Right lung (tissue), 10 donors: ENCODE measurements around the gene C1D. TPM values are rescaled to one million over a fixed set of nuclear protein-coding genes. Genes with fewer than 3 reads are reported as not detected.

Experiments
- DNase-seq, 2 donors: peaks; one replicate each; pipeline ENCODE4 v3.0.0-alpha.2; 2013
- long read RNA-seq, 8 donors: transcript quantifications; one replicate each; lab custom pipeline, GENCODE V29; 2026
- polyA plus RNA-seq, 5 donors: library from polyadenylated mRNA; unstranded; fragments of 120-200 nt; gene quantifications; one replicate each; pipeline versions ENCODE4 v1.2.1 to v1.2.3, GENCODE V29; 2013; ENCODE audit warnings: inconsistent platforms in 1 of 5, low replicate concordance in 1 of 5; ENCODE audit not compliant: insufficient read length in 5 of 5, insufficient read depth in 1 of 5

Gene C1D, protein sequence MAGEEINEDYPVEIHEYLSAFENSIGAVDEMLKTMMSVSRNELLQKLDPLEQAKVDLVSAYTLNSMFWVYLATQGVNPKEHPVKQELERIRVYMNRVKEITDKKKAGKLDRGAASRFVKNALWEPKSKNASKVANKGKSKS
- polyA plus RNA-seq = 10 to 100 TPM; 34.9 to 51.2 (median 44.1) TPM
- long read RNA-seq, donor 1, transcript C1D-204 (5 exons, 736 nt) = major isoform, 48 of 109 reads
- long read RNA-seq, donor 1, transcript C1D-201 (5 exons, 2,233 nt) = minor isoform, 21 of 109 reads
- long read RNA-seq, donor 1, partial matches to known transcripts = 40 of 109 reads
- long read RNA-seq, donor 1, other reads (novel, unspliced or antisense) = 0 of 109 reads
- long read RNA-seq, donor 2, transcript C1D-201 (5 exons, 2,233 nt) = minor isoform, 7 of 48 reads
- long read RNA-seq, donor 2, transcript C1D-204 (5 exons, 736 nt) = major isoform, 31 of 48 reads
- long read RNA-seq, donor 2, partial matches to known transcripts = 10 of 48 reads
- long read RNA-seq, donor 2, other reads (novel, unspliced or antisense) = 0 of 48 reads
- long read RNA-seq, donor 3, transcript C1D-201 (5 exons, 2,233 nt) = minor isoform, 13 of 68 reads
- long read RNA-seq, donor 3, transcript C1D-204 (5 exons, 736 nt) = major isoform, 33 of 68 reads
- long read RNA-seq, donor 3, partial matches to known transcripts = 13 of 68 reads
- long read RNA-seq, donor 3, other reads (novel, unspliced or antisense) = 9 of 68 reads
- long read RNA-seq, donor 4, transcript C1D-204 (5 exons, 736 nt) = major isoform, 19 of 46 reads
- long read RNA-seq, donor 4, transcript C1D-201 (5 exons, 2,233 nt) = minor isoform, 10 of 46 reads
- long read RNA-seq, donor 4, partial matches to known transcripts = 15 of 46 reads
- long read RNA-seq, donor 4, other reads (novel, unspliced or antisense) = 0 of 46 reads
- long read RNA-seq, donor 5, transcript C1D-204 (5 exons, 736 nt) = major isoform, 35 of 87 reads
- long read RNA-seq, donor 5, transcript C1D-201 (5 exons, 2,233 nt) = minor isoform, 23 of 87 reads
- long read RNA-seq, donor 5, partial matches to known transcripts = 19 of 87 reads
- long read RNA-seq, donor 5, other reads (novel, unspliced or antisense) = 8 of 87 reads
- long read RNA-seq, donor 6, transcript C1D-204 (5 exons, 736 nt) = major isoform, 21 of 56 reads
- long read RNA-seq, donor 6, transcript C1D-201 (5 exons, 2,233 nt) = minor isoform, 10 of 56 reads
- long read RNA-seq, donor 6, partial matches to known transcripts = 17 of 56 reads
- long read RNA-seq, donor 6, other reads (novel, unspliced or antisense) = 6 of 56 reads
- long read RNA-seq, donor 7, transcript C1D-201 (5 exons, 2,233 nt) = minor isoform, 12 of 32 reads
- long read RNA-seq, donor 7, transcript C1D-204 (5 exons, 736 nt) = major isoform, 15 of 32 reads
- long read RNA-seq, donor 7, partial matches to known transcripts = 5 of 32 reads
- long read RNA-seq, donor 7, other reads (novel, unspliced or antisense) = 0 of 32 reads
- long read RNA-seq, donor 8, transcript C1D-204 (5 exons, 736 nt) = major isoform, 15 of 26 reads
- long read RNA-seq, donor 8, partial matches to known transcripts = 9 of 26 reads
- long read RNA-seq, donor 8, other reads (novel, unspliced or antisense) = 0 of 26 reads

DNA sequence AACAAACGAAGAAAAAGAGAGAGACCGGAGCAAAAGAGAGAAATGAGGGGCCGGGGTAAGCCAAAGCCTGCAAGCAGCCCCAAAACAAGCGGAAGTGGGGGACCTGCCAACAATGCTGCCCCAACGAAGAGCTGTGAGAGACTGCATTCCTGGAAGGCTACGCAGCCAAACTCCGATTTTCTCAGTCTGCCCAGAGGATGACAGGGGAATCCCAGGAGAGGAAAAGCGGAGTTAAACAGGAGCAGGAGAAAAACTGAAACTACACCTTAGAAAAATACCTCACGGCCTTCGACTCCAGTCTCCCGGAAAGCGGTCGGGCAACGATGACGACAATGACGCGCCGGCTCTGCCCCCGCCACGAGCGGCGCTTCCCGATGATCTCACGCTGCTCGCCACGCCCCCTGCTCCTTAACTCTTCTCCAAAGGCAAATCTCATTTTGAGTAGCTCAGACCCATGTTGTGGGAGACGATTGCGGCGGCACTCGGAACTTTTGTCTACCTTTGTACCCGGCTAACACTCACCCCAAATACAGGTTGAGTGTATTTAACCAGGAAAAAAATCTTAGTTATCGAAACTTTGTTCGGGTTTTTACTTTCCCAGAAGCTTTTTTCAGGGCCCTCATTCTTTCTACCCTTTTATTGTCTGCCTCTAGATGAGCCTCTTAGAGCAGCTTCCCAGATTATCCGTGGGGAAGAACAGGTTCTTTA, at the start of gene C1D:
Gene C1D (minus strand): TSS at position 325 of the 708 bp plus-strand sequence. CDS start 15,694 bp downstream, outside the sequence.
- DNase-seq = peak; percentile 94

DNA sequence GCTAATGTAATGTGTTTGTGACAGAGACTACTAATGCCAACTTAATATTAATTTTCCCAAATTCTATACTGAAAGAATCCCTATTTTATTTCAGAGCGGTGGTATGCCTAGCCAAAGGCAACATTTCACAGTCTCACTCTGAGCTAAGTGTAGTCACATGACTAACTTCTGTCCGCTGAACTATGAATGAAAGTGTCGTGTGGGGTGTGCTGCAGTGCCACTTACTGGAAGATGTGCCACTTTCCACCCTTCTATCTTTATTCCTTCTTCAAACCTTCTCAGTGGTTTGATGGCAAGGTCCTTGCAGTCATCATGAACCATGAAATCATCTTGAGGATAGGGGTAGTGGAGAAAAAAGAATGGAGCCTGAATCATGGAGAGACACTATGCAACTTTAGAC, 47.3 kb upstream of the C1D start:
- DNase-seq = no peak

DNA sequence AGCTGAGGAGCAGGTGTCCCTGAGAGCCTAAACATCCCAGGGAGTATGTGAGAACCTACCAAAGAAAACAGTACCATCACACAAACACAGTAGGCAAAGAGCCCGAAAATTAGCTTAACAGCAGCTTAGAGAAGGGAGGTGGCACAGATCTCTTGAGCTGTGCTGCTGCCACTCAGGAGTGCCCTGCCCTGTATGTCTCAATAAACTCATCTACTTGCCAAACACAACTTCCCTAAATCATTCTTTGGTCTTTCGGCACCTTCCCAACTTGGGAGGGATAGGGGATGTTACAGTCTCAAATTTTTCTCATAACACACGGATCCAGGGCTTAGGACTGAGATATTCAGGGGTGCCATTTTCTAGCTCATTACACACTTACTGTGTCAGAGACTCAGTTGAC, 45.3 kb upstream of the C1D start:
- no peak for DNase-seq

DNA sequence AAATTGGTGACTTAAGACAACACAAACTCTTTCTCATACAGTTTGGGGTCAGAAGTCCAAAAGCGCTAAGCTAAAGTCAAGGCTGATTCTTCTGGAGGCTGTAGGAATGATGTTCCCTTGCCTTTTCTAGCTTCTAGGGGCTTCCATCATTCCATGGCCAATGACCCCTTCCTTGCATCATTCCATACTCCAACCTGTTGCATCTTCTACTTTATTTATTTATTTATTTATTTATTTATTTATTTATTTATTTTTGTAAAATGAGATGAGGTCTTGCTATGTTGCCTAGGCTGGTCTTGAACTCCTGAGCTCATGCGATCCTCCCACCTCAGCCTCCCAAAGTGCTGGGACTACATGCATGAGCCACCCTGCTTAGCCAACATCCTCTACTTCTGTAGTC, 44.7 kb upstream of the C1D start:
- DNase-seq = no peak

DNA sequence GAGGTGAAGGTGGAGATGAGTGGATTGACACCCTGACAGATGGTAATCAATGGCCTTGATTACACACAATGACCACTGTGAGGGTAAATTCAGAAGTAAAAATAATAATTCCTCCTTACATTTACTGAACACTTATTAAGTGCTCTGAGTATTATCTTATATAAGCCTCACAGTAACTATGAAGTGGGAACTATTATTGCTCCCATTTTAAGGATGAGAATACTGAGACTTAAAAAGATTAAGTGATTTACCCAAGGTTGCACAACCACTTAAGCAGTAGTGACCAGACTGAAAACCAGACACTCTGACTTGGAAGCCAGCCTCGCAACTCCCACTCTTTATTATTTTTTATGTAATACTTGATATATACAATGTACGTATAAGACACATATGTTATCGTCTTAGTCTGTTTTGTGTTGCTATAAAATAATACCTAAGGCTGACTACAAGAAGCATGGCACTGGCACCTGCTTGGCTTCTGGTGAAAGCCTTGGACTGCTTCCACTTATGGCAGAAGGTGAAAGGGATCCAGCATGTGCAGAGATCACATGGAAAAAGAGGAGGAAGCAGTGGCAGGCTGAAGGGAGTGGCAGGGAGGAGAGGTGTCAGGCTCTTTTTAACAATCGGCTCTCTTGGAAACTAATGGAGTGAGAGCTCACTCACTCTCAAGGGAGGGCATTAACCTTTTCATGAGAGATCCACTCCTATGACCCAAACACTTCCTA, 41.5 kb upstream of the C1D start:
- no peak for DNase-seq

DNA sequence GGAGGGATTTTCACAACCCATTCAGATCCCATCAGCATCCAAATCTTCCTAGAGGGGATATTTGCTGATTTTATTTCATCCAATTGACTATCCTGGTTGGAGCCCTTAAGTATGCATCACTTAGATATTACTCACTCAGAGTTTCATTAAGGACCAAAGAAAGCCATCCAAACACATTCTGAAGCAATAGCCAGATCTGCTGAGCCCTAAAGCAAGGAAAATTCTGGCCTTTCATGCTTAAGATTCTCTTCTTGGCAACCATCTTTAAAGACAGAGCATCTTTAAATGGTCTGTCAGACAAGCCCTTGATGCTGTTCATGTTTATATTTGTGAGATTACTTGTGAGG, 40.9 kb upstream of the C1D start:
- no peak for DNase-seq

DNA sequence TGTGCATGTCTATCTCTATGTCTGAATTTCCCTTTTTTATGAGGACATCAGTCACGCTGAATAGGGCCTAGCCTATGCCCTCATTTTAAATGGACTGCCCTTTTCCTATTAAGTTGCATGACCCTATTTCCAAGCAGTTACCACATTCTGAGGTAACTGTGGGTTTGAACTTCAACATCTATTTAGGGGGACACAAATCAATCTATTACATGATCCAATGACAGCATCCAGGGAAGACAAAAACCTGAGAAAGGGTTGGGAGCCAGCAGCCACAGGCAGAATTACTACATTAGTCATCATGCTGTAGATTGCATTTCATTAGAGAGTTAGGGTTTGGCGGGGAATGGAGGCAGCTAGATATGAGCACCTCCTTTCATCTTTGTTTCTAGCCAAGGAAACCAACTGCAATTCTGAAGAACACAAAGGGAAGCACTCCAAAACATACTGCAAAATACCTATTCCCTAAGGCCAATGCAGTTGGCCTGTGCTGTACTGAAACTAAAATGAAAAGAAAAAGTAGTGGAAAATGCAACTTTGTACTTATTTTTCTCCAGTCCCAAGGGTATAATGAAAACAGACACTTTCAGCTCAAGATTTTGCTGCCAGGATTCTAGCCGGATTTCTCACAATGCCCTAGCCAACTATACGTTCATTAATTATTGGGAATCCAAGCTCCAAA, 40.4 kb upstream of the C1D start:
- no peak for DNase-seq

DNA sequence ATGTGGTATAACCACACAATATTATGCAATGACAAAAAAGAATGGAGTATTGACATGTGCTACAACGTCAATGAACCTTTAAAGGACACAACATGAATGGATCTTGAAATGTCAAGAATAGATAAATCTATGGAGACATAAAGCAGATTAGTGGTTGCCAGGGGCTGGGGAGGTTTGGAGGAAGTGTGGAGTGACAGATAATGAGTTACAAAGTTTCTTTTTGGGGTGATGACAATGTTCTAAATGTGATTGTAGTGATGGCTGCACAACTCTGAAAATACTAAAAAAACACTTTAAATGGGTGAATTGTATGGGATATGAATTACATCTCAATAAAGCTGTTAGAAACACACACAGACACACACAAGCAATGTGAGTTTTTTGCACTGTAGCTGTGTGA, 37.4 kb upstream of the C1D start:
- no peak for DNase-seq

DNA sequence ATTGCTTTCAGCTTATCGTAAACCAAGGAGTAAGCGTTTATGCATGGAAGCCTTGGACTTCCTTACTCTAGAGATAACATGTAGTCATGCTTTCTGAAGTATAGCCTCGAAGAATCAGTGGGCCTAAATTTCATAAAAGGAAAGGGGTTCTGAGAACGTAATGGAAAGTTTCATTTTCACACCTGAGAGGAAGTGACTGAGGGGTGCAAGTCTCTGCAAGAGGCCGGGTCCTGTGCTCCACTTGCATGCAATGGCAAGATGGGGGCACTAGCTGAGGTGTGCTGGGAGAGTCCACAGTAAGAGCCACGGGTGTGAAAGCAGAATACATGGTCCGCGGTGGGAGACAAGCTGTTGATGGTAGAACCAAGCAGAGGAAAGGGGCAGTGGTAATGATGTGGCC, 36.5 kb upstream of the C1D start:
- no peak for DNase-seq

DNA sequence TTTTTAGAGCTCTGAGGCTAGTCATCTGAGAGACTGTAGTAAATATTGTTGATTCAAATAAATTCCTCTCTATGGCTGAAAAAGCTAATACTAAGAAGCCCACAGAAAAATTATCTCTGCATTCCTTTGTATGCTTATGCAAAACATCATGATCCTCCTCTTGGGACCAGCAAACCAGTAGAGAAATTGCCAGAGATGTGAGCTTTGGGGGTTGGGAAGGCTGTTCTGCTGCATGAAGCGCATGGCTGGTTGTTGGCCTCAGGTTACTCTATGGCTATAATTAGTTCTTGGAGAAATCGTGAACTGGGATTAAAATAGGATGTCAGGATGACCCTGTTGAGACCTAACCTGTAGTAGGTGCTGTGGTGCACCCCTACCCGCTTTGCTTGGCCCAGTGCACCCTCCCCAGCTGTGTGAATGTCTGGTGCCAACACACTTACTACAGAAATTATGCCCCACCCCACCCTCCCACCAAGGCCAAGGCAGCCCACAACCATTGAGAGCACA, 35.5 kb upstream of the C1D start:
- DNase-seq = no peak

DNA sequence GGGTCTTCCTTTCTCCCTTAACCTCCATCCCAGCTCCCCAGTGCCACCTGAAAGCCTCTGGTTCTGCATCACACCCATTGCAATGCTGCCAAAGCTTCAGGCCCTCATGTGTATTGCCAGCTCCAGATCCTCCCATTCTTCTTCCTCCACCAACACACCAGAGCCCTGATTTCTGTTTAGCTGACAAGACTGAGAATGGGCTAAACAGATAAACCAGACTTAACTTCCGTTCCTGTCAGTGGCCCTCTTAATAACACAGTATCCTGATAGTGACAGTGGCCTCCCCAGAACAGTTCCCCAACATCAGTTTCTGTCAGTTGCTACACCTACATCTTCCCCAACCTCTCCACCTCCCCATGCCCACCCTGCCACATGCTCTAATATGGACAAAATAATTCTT, 31.3 kb upstream of the C1D start:
- DNase-seq = no peak

DNA sequence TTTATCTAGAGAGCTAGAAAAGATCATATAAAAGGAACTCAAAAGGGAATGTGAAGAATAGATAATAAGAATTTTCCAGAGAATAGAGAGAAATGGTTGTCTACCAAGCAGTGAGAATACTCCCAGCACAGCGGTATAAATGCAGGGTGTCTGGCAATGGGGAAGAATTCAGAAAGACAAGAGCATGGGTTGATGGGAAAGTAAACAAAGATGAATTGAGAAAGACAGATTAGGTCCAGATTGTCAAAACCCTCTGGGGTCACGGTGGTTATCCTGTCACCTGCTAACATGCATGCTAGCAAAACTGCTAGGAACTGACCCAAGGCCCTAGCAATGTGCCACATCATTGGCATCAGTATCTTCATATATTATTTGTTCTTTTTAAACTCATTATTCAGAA, 30.8 kb upstream of the C1D start:
- DNase-seq = no peak

DNA sequence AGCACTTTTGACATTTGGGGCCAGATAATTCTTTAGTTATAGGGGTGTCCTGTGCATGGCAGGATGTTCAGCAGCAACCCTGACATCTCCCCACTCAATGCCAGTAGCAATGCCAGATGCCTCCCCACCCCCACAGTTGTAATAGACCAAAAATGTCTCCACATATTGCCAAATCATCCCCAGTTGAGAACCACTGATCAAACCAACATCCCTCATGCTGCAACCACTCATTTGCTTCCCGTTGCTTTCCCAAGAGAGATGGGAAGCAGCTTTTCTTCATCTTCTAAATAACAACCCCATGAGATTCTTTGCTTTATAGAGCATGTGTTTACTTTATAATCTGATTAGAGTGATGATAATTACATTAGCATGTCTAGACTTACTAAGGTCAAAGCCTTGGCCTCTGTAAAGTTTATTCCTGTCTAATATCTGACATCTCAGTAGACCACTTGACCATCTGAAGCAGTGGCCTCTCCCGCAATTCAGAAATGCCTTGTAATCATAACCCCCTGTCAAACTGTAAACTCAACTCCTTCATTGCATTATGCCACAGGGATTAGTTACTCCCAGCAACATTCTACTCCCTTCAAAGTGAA, 28.7 kb upstream of the C1D start:
- no peak for DNase-seq

DNA sequence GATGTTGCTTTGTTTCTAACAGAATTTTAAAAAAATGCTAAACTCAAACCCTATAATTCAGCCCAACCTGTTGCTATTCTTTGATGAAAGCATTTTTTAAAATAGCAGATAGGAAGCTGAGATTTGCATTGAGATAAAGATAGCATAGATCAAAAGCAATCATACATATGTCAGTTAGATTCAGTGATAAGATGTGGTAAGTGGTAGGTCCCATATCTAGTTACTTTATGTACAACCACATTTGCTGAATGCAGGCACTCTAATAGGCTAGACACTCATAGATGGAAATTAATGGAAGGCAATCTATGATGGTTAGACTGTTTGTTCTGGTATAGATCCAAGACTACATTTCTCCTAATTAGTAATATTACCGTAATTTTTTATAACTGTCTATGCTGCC, 27.2 kb upstream of the C1D start:
- DNase-seq = no peak

DNA sequence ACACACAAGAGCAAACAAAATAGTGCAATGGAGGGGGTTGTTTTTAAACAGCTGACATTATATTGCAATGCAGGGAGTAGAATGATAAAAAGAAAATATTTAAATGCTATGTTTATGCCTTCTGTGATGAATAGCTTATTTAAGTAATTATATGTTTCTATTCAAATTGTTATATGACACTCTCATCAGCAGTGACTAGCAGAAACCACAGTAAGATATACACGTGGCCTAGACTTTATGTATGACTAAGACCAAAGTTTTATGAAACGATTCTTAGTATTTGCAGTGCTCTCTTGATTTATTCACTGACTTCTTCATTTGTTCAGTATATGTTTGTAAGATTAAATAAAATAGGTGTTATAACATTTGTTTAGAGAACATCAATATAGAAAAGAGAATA, 26.1 kb upstream of the C1D start:
- no peak for DNase-seq

DNA sequence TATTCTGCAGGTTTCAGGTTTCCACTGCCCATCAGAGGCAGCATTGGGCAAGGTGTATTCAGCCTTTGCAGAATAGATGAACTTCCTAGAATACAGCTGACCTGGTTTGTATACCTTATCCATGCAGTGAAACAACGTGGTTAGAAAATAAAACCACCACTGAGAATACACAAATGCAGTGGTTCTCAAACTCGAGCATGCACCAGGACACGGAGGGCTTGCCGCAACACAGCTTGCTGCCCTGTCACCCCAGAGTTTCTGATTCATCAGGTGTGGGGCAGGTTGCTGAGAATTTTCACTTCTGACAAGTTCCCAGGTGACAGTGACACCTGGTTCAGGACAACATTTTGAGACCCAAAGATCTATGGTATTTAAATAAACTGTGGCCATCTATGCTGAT, 23.4 kb upstream of the C1D start:
- DNase-seq = no peak

DNA sequence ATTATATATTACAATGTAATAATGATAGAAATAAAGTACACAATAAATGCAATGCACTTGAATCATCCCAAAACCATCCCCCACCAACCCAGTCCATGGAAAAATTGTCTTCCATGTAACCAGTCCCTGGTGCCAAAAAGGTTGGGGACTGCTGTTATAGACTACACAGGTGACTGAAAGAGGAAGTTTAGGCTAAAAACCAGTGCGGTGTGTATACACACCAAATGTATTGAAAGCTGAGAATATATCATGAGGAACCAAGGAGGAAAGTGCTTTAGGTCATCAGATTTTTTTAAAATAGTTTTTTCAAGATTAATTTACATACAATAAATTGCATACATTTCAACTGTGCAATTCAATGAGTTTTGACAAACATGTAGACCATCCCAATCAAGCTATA, 20.5 kb upstream of the C1D start:
- no peak for DNase-seq

DNA sequence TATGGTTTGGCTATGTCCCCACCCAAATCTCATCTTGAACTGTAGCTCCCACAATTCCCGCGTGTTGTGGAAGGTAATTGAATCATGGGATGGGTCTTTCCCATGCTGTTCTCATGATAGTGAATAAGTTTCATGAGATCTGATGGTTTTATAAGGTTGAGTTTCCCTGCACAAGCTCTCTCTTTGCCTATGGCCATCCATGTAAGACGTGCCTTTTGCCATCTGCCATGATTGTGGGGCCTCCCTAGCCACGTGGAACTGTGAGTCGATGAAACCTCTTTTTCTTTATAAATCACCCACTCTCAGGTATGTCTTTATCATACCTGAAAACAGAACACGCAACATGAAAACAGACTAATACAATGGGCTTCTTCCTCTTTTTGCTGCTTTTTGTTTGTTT, 11.2 kb upstream of the C1D start:
- no peak for DNase-seq
